ENCODE data around the gene RAB5B. TPM values are rescaled to one million over a fixed set of nuclear protein-coding genes. Genes with fewer than 3 reads are reported as not detected.

RAB5B gene
- total and polyA plus RNA-seq, 10 of the 15 experiments (the other 5 are each of a cell fraction or from before 2014, with no cell fraction given): 7.5 to 149 (median 37.8) TPM

DNA sequence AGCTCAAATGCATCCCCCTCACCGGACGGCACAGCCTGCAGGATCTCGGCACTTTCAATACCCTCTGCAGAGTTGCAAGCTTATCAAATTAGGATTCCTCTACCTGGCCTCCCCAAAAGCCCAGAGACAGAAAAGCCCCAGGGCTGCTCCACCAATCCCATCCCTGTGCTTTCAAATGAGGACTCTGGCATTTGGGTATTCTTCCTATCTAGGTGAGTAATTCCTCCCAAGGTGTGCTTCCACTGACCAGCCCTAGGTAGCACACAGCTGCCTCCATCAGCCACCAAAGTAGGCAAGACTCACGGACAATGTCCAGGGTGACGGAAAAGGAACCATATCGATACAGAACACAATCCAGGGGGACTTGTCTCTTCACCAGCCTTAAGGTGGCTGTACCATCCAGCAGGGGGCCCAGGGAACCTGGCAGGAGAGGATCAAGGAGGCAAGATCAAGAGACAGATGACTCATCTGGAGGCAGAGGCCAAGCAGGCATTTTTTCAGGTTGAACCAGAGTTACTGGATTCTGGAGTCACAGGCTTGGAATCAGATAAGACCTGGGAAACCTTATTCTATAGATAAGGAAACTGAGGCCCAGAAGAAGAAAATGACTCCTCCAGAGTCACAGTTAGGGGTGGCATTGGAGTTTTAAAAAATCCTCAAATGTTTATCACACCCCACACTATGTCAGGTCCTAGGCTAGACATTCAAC is 17.9 kb upstream of the RAB5B start (continued):
- TF ChIP-seq, protein P1, sequence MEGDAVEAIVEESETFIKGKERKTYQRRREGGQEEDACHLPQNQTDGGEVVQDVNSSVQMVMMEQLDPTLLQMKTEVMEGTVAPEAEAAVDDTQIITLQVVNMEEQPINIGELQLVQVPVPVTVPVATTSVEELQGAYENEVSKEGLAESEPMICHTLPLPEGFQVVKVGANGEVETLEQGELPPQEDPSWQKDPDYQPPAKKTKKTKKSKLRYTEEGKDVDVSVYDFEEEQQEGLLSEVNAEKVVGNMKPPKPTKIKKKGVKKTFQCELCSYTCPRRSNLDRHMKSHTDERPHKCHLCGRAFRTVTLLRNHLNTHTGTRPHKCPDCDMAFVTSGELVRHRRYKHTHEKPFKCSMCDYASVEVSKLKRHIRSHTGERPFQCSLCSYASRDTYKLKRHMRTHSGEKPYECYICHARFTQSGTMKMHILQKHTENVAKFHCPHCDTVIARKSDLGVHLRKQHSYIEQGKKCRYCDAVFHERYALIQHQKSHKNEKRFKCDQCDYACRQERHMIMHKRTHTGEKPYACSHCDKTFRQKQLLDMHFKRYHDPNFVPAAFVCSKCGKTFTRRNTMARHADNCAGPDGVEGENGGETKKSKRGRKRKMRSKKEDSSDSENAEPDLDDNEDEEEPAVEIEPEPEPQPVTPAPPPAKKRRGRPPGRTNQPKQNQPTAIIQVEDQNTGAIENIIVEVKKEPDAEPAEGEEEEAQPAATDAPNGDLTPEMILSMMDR (IDR thresholded peaks at IDR 0.05 in 2 of 3, conservative IDR thresholded peaks at IDR 0.05 in 1 of 3; ENCODE audit: control insufficient read depth in 2 of 3, extremely low read depth in 1 of 3, insufficient read depth in 1 of 3, low read depth in 3 of 3, low read length in 3 of 3): peak; percentile 26 to 42 (median 29); a peak in 4 of 6 replicates
- TF ChIP-seq CREM (IDR thresholded peaks at IDR 0.05; ENCODE audit: low read depth): no peak
- no peak for TF ChIP-seq IKZF2 (IDR thresholded peaks at IDR 0.05)
- TF ChIP-seq HCFC1 (IDR thresholded peaks at IDR 0.05; ENCODE audit: low read length): no peak
- TF ChIP-seq, protein P2, sequence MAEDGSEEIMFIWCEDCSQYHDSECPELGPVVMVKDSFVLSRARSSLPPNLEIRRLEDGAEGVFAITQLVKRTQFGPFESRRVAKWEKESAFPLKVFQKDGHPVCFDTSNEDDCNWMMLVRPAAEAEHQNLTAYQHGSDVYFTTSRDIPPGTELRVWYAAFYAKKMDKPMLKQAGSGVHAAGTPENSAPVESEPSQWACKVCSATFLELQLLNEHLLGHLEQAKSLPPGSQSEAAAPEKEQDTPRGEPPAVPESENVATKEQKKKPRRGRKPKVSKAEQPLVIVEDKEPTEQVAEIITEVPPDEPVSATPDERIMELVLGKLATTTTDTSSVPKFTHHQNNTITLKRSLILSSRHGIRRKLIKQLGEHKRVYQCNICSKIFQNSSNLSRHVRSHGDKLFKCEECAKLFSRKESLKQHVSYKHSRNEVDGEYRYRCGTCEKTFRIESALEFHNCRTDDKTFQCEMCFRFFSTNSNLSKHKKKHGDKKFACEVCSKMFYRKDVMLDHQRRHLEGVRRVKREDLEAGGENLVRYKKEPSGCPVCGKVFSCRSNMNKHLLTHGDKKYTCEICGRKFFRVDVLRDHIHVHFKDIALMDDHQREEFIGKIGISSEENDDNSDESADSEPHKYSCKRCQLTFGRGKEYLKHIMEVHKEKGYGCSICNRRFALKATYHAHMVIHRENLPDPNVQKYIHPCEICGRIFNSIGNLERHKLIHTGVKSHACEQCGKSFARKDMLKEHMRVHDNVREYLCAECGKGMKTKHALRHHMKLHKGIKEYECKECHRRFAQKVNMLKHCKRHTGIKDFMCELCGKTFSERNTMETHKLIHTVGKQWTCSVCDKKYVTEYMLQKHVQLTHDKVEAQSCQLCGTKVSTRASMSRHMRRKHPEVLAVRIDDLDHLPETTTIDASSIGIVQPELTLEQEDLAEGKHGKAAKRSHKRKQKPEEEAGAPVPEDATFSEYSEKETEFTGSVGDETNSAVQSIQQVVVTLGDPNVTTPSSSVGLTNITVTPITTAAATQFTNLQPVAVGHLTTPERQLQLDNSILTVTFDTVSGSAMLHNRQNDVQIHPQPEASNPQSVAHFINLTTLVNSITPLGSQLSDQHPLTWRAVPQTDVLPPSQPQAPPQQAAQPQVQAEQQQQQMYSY (CRISPR knock-in tag; IDR thresholded peaks at IDR 0.05): no peak
